Activated T-cell treated with anti-CD3 and anti-CD28 coated beads, Interleukin-2, amount 50 U/mL, for 24 hours (primary cell): ENCODE measurements around the gene C6orf62.

Source experiments
- DNase-seq: peaks from one replicate; pipeline ENCODE4 v3.0.0-alpha.2; 2020
- H3K27ac Mint-ChIP-seq: 2 replicates; pipeline ENCODE4 v1.8.0; 2020; ENCODE audit warnings: mild to moderate bottlenecking, mixed read lengths
- H3K27me3 Mint-ChIP-seq: 2 replicates; pipeline ENCODE4 v1.8.0; 2020; ENCODE audit warnings: mixed read lengths
- H3K36me3 Mint-ChIP-seq: 2 replicates; pipeline ENCODE4 v1.8.0; 2020; ENCODE audit warnings: low read depth, mixed read lengths
- H3K4me1 Mint-ChIP-seq: 2 replicates; pipeline ENCODE4 v1.8.0; 2020; ENCODE audit warnings: low read depth, mixed read lengths
- H3K4me3 Mint-ChIP-seq: 2 replicates; pipeline ENCODE4 v1.8.0; 2020; ENCODE audit warnings: mild to moderate bottlenecking, moderate library complexity, mixed read lengths
- H3K9me3 Mint-ChIP-seq: 2 replicates; pipeline ENCODE4 v1.8.0; 2020; ENCODE audit warnings: mixed read lengths

C6orf62 gene

DNA sequence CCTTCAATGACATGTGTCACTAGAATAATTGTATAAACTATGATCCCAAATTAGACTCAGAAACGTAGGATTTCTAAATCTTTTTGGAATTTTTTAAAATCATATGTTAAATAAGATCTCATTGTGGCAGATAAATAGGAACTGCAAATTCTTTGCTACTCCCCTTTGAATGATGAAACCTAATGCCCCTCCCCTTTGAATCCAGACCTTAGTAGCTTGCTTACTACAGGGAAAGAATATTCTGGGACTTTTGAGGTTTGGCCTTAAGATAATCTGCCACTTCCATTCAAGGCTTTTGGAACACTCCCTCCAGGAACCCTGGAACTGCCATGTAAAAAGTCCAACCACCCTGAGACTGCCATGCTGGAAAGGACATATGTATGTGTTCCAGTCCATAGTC lies 59.4 kb downstream of the C6orf62 start:
- Mint-ChIP-seq H3K27ac (no peak overlapping the region), H3K4me1 (peaks cover 62% of the 10 kb centered on the region), H3K27me3 (no peaks in the 10 kb centered on the region), H3K4me3 (no peak overlapping the region), H3K36me3 (peaks cover 91% of the 10 kb centered on the region), H3K9me3 (no peaks in the 10 kb centered on the region)
- no peak for DNase-seq

- no peaks in the 10 kb centered on the region for H3K9me3 Mint-ChIP-seq
- H3K27ac Mint-ChIP-seq = peak overlapping the region; percentile 32
- H3K36me3 Mint-ChIP-seq = peaks cover 89% of the 10 kb centered on the region
- H3K27me3 Mint-ChIP-seq = no peaks in the 10 kb centered on the region
- H3K4me3 Mint-ChIP-seq = no peak overlapping the region
- peaks cover 56% of the 10 kb centered on the region for H3K4me1 Mint-ChIP-seq
- DNase-seq = no peak
Measured at GRCh38 chr6:24658573-24659560, 60.1 kb downstream of the C6orf62 start.

DNA sequence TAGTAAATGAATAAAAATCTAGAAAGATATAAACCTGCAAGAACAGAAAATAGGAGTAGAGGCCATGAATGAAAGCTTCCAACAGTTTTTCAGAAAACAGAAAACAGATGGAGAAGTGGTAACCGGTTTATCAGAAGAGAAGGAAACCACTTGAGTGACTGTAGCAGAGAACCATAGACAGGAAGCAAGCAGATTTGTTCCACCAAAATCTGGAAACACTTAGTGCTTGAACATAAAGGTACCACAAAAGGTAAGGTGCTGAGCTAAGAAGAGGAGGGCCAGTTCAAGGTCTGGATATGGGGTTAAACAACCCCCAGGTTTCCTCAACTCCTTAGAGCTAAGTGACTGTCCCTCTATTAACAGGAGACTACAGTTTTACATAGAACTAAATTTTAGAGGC lies 63.7 kb downstream of the C6orf62 start:
- Mint-ChIP-seq H3K4me3 (no peak overlapping the region), H3K9me3 (no peaks in the 10 kb centered on the region), H3K27me3 (no peaks in the 10 kb centered on the region), H3K4me1 (peaks cover 31% of the 10 kb centered on the region), H3K36me3 (peaks cover 88% of the 10 kb centered on the region), H3K27ac (peak overlapping the region; percentile 51)
- DNase-seq = no peak
